Kidney (tissue), 14 donors: ENCODE data around the gene FAM20C. TPM values are rescaled to one million over a fixed set of nuclear protein-coding genes. Genes with fewer than 3 reads are reported as not detected.
"Not testable (repeated sequence)": the region's sequence is repeated elsewhere in the genome, so short reads cannot be mapped to it uniquely, and the experiment has no call there.

Experiments used
- DNase-seq, 5 donors: peaks; one replicate each; pipeline ENCODE4 v3.0.0-alpha.2; 2013 to 2020
- FAIRE-seq: peaks from 2 replicates; lab custom pipeline; 2012; peaks lifted over from hg19 to GRCh38; lab: Jason Lieb, UNC
- H3K27ac ChIP-seq, 2 donors: one replicate each; pipeline ENCODE4 v1.7.0; 2013; ENCODE audit warnings: low read depth in 2 of 2, low read length in 2 of 2, inconsistent platforms in 1 of 2
- H3K27me3 ChIP-seq: one replicate; pipeline ENCODE4 v1.7.1; 2013; ENCODE audit warnings: low read length, inconsistent platforms; ENCODE audit not compliant: control insufficient read depth, insufficient read depth
- H3K36me3 ChIP-seq, 3 donors: one replicate each; pipeline versions ENCODE4 v1.7.0 to v1.7.1; 2013; ENCODE audit warnings: low read length in 3 of 3, control low read depth in 1 of 3, inconsistent platforms in 1 of 3; ENCODE audit not compliant: insufficient read depth in 3 of 3, control insufficient read depth in 2 of 3
- H3K4me1 ChIP-seq, 3 donors: one replicate each; pipeline versions ENCODE4 v1.7.0 to v1.7.1; 2013; ENCODE audit warnings: low read length in 3 of 3, inconsistent platforms in 1 of 3, low read depth in 1 of 3; ENCODE audit not compliant: control insufficient read depth in 2 of 3, insufficient read depth in 2 of 3
- H3K4me3 ChIP-seq, 3 donors: one replicate each; pipeline versions ENCODE4 v1.7.0 to v1.8.1; 2013; ENCODE audit warnings: low read length in 3 of 3, control low read depth in 1 of 3, inconsistent platforms in 1 of 3
- H3K9ac ChIP-seq, 3 donors: one replicate each; pipeline versions ENCODE4 v1.7.0 to v1.7.1; 2013; ENCODE audit warnings: low read length in 3 of 3, control low read depth in 1 of 3, inconsistent platforms in 1 of 3
- H3K9me3 ChIP-seq, 3 donors: one replicate each; pipeline versions ENCODE4 v1.7.0 to v1.7.1; 2013; ENCODE audit warnings: low read length in 3 of 3, control low read depth in 1 of 3, inconsistent platforms in 1 of 3; ENCODE audit not compliant: control insufficient read depth in 2 of 3, insufficient read depth in 1 of 3
- intact Hi-C: fragments of 100-400 bp; cut with DNase I; formaldehyde crosslinking; loops from one replicate; pipeline ENCODE4 v1.11.1; 2022
- polyA plus RNA-seq: library from polyadenylated mRNA; stranded (reverse); fragments of 350-450 nt; fragmentation: Illumina TruSeq; extraction: RNeasy Lipid Tissue Mini Kit (QIAGEN cat#74804); gene quantifications from one replicate; pipeline ENCODE4 v1.2.3, GENCODE V29; 2014; ENCODE audit warnings: low read depth, low replicate concordance; ENCODE audit not compliant: insufficient read depth
- total RNA-seq: library from RNA; stranded (reverse); fragmentation: NEBNext Ultra II Directional; extraction: Animal tissue kit (Norgen Biotek cat#: 25700); gene quantifications from one replicate; pipeline ENCODE4 v1.2.1, GENCODE V29; 2021
- TF ChIP-seq, protein P1 (sequence below): IDR thresholded peaks from 3 replicates; pipeline ENCODE4 v1.5.1; 2012; ENCODE audit warnings: mild to moderate bottlenecking, moderate library complexity, borderline replicate concordance; ENCODE audit not compliant: insufficient read depth; ENCODE audit errors: extremely low read depth
- donor health status: control.
- donor health status: control.
- donor health status: control.
- donor health status: control.
- donor health status: control.
- donor health status: DM: yes; HTN: yes; CAD: no.
- donor health status: Normal renal cell carcinoma (clear cell type).

FAM20C gene
- total and polyA plus RNA-seq, 2 donors from 2014 or later, result 84.9 to 114 TPM

DNA sequence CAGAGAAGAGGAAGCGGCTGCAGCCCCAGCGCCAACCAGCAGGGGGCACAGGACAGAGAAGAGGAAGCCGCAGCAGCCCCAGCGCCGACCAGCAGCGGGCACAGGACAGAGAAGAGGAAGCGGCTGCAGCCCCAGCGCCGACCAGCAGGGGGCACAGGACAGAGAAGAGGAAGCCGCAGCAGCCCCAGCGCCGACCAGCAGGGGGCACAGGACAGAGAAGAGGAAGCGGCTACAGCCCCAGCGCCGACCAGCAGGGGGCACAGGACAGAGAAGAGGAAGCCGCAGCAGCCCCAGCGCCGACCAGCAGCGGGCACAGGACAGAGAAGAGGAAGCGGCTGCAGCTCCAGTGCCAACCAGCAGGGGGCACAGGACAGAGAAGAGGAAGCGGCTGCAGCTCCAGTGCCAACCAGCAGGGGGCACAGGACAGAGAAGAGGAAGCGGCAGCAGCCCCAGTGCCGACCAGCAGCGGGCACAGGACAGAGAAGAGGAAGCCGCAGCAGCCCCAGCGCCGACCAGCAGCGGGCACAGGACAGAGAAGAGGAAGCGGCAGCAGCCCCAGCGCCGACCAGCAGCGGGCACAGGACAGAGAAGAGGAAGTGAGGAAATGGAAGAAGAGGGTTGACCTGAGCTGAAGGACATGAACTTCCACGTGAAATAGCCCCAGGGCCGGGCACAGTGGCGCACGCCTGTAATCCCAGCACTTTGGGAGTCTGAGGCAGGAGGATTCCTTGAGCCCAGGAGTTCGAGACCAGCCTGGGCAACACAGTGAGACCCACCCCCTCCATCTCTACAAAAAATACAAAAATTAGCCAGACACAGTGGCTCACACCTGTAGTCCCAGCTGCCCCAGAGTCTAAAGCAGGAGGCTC, 71.3 kb downstream of the FAM20C start:
- FAIRE-seq, H3K27me3 ChIP-seq, intact Hi-C loops, H3K9ac ChIP-seq, H3K9me3 ChIP-seq, H3K4me1 ChIP-seq, H3K4me3 ChIP-seq: not testable (repeated sequence)
- H3K27ac ChIP-seq, result peak overlapping the region in 1 of 2 donors; percentile 75
- peaks cover 0 to 25% (median 5%) of the 10 kb centered on the region in 3 donors for H3K36me3 ChIP-seq
- peak in 2 of 5 donors; percentile 31 to 70 for DNase-seq

DNA sequence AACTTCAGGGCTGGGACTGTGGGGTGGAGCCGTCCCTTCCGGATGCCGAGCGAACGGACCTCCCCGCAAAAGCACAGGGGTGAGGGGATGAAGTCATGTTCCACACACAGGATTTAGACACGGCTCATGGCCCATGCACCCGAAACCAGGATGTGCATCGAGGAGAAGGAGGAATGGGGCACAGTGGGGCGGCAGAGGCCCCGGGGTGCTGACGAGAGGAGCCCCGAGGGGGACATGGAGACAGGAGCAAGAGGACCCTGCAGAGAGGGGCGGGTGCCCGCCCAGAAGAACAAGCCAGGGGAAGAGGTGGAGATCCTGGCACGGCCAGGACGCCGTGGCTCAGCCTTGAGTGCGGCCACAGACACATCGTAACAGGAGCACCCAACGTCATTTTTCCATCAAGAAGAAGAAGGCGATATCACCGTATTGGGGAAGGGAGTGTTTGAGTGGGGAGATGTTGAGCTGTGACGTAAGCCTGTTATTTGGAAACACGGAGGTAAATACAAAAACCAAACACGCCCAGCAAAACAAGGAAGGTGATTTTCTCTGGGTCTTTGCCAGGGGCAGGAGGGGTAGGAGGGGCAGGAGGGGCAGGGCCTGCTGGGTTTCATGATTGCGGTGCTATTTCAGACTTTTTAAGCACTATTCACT, 72.3 kb downstream of the FAM20C start:
- Histone ChIP-seq H3K4me1 (no peaks in the 10 kb centered on the region), H3K27me3 (no peaks in the 10 kb centered on the region), H3K9ac (no peak overlapping the region), H3K27ac (peak overlapping the region; percentile 34 to 75), H3K4me3 (no peak overlapping the region), H3K36me3 (peaks cover 0 to 16% (median 3%) of the 10 kb centered on the region in 3 donors), H3K9me3 (peaks cover 0 to 7% (median 0%) of the 10 kb centered on the region in 3 donors)
- DNase-seq (peak in 2 of 5 donors; percentile 42 to 88), FAIRE-seq (no peak)
- intact Hi-C loops, result no loop called here
- TF ChIP-seq, protein P1, sequence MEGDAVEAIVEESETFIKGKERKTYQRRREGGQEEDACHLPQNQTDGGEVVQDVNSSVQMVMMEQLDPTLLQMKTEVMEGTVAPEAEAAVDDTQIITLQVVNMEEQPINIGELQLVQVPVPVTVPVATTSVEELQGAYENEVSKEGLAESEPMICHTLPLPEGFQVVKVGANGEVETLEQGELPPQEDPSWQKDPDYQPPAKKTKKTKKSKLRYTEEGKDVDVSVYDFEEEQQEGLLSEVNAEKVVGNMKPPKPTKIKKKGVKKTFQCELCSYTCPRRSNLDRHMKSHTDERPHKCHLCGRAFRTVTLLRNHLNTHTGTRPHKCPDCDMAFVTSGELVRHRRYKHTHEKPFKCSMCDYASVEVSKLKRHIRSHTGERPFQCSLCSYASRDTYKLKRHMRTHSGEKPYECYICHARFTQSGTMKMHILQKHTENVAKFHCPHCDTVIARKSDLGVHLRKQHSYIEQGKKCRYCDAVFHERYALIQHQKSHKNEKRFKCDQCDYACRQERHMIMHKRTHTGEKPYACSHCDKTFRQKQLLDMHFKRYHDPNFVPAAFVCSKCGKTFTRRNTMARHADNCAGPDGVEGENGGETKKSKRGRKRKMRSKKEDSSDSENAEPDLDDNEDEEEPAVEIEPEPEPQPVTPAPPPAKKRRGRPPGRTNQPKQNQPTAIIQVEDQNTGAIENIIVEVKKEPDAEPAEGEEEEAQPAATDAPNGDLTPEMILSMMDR, result no peak

DNA sequence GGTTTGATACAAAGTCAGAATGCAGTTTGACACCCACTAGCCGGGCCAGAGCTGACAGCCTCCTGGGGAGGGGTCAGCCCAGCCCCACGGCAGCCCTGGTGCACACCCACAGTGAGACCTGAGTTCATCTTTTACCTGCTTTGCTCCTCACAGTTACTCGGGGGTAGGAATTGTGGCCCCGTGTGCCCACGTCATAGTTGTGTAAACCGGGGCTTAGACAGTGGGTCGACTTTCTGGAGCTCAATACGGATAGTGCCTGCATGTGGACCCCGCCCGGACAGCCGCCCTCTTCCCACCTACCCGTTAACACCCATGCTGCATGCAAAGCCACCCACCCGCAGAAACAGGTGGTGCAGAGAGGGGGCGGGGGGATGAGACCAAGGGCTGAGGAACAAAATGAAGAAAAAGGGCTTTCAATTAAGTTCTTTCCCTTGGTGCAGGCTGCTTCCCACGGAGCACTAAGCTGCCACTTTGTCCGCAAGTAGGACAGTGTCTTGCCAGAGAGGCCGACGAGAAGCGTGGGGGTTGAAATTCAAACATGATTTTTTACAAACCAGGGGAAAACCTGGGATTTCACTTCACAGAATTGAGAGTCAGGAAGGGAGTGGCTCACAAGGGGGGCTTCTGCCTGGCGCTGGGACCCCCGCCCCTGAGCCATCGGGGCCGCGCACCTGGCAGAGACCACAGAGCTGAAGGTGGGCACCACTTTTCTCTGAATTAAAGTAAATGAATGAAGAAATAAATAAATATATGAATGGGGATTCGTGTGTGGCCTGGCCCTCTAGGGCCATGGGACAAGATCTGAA, 73.0 kb downstream of the FAM20C start:
- intact Hi-C loops, result no loop called here
- TF ChIP-seq, protein P1, result no peak
- DNase-seq (peak in 2 of 5 donors; percentile 38 to 75), FAIRE-seq (no peak)
- peak overlapping the region; percentile 34 to 54 for H3K27ac ChIP-seq
- H3K9me3 ChIP-seq, result peaks cover 0 to 7% (median 0%) of the 10 kb centered on the region in 3 donors
- no peaks in the 10 kb centered on the region for H3K4me1 ChIP-seq
- H3K27me3 ChIP-seq, result no peaks in the 10 kb centered on the region
- H3K4me3 ChIP-seq, result no peak overlapping the region
- H3K36me3 ChIP-seq, result peaks cover 0 to 8% (median under 1%) of the 10 kb centered on the region in 3 donors
- H3K9ac ChIP-seq, result no peak overlapping the region
